Skin epidermis (tissue), 12 donors: ENCODE results near the gene GLIS1.

Experiments used
- H3K27ac ChIP-seq, 21 experiments: fragments of 200-600 bp; sonication (generic) in 11 of 21; one replicate each; pipeline ENCODE4 v1.5.0; 2020; ENCODE audit warnings: mild to moderate bottlenecking in 3 of 21, inconsistent platforms in 2 of 21, moderate library complexity in 2 of 21
- H3K4me3 ChIP-seq, 7 experiments: fragments of 200-600 bp; sonication (generic) in 2 of 7; one replicate each; pipeline ENCODE4 v1.5.0; 2020; ENCODE audit warnings: inconsistent platforms in 2 of 7, mild to moderate bottlenecking in 2 of 7, moderate library complexity in 1 of 7

Gene GLIS1

DNA sequence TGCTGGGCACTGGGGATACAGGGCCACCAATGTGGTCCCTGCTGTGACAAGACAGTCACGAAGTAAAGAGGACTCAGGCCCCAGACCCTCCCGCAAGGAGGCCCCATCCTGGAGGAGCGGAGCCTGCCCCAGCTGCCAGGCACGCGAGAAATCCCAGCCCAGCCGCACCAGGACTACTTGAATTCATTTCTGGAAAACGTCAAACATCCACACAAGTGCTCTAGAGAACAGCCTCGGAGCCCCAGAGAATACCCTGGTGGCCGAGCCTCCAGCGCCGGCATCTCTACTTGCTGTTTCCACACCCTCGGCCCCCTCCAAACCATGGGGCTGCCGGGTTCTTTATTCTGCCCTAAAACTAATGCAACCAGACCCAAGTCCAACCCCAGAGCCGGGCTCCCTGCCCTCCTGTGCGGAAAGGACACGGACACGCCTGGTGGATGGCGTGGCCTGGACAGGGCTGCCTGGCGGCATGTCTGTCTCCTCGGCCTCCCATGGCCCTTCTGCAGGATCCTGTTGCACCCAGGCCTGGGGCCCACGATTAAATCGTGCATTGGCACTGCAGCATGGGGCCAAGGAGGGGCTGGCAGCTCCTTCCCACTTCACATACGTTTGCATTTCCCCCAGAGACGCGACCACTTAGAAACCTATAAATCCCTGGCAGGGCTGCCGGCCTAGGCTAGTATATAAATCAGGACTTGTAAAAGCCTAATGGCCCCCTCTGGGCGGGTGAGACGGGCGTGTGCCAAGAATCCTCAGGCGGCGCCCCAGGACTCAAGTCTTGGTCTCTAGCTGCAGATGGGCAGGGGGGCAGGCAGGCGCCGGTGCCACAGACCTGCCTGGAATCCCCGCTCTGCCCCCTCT, 238.5 kb downstream of the GLIS1 start:
- no peak overlapping the region for H3K4me3 ChIP-seq
- no peak overlapping the region for H3K27ac ChIP-seq

DNA sequence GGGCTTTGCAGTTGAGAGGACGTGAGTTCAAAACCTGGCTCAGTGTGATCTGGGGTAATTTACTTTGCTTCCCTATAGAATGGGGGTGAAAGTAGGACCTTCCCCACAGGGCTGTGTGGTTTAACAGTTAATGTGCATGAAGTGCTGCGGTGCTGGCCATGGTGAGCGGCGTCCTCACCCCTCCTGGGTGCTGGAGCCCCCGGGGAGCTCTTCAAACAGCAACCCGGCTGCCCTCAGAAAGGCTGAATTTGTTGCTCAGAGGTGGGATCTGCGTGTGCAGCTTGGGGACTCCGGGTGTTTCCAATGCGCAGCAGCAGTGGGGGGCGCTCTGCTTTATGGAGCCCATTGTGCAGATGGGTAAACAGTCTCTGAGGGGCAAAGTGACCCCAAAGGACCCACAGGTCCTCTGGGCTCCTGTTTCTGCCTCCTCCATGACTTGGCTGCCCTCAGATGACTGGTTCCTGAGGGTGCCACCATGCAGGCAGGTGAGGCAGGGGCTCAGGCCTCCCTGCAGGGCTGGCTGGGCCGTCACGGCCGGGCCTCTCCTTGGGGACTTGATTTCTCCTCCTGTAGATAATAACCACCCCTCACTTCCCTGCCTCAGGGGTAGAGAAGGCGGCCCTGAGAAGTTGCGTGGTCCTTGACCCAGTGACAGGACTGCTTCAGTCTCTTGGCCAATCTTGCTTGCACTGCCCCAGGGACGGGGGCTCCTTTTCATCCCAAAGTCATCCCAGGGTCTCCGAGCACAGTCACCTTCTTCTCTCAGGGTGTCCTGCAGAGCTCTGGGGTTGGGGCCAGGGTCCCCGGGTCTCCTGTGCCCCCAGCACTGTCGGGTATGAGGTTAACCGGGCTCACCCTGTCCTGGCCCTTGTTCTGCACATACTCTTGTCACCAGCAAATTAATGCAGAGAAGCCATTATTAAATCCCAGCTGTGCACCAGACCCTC, 239.4 kb downstream of the GLIS1 start:
- no peak overlapping the region for H3K27ac ChIP-seq
- no peak overlapping the region for H3K4me3 ChIP-seq

DNA sequence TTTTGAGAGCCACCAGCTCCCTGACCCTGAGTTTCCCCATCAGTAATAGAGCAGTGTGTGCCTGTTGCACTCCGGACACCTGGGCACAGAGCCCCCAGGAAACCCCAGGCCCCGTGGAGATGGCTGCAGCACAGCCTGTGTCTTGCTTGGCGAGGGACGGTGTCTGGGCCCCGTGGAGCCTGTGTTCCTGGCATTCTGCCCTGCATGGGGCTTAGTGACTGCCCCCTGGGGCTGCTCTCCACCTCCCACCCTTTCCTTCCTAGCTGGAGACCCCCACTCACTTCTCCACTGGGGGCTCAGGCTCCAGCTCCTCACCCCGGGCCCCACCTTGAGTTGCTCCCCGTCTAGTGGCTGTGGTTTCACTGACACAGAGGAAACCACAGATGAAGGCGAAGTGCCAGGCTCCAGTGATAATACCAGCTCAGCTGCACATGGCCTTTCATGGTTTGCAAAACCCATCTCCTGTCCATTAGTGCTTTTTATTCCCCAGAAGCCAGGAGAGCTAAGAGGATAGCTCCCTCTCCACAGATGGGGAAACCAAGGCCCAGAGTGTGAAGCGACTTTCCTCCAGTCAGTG, 240.3 kb downstream of the GLIS1 start:
- no peak overlapping the region for H3K4me3 ChIP-seq
- H3K27ac ChIP-seq = no peak overlapping the region

DNA sequence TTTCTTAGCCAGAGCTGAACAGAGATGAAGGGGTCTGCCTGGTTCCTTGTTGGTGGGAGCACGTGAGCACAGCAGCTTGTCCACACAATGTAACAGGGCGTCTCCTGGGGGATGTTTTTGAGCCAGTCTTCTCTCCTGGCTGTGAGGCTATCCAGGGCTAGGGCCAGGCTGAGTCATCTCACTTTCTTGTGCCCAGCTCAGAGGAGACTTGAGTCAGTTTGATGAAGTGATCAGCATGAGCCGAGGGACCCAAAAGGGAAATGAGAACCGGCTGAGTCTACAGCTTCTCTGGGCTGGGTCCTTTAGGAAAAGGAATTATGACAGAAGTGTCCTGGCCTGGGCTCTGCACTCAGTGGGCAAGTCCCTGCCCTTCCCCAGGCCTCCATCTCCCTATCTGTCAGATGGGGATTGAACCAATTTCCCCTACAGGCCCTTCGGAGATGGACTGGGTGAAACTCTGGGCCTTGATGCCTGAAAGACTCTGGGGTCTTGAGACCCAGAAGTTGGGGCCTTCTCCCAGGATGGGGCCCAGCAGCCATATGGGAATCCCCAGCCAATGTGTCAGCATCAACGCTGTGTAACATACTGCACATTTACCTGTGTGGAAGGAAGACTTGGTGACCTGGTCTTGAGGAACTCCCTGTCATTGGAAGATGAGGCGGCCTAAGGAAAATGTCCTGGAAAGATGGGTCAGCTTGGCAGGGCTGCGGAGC, 243.2 kb downstream of the GLIS1 start:
- Histone ChIP-seq H3K27ac (peak overlapping the region in 1 of 21 experiments; percentile 23), H3K4me3 (no peak overlapping the region)

DNA sequence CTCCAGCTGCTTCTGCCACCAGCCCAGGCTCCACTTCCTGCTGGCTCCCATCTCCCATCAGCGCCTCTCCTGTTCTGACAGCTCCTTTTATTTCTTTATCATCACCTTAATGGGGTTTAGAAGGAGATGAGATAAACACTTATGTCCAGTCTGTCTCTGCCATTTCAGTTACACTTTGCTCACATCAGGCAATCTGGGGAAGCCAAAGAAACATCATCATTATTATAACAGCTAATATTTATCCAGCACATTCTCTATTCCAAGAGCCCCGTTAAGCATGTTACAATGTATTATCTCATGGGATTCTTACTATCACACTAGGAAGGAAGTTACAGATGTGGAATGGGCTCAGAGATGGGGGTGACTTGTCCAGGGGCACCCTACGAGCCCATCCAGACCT, 248.6 kb downstream of the GLIS1 start:
- Histone ChIP-seq H3K27ac (no peak overlapping the region), H3K4me3 (no peak overlapping the region)

DNA sequence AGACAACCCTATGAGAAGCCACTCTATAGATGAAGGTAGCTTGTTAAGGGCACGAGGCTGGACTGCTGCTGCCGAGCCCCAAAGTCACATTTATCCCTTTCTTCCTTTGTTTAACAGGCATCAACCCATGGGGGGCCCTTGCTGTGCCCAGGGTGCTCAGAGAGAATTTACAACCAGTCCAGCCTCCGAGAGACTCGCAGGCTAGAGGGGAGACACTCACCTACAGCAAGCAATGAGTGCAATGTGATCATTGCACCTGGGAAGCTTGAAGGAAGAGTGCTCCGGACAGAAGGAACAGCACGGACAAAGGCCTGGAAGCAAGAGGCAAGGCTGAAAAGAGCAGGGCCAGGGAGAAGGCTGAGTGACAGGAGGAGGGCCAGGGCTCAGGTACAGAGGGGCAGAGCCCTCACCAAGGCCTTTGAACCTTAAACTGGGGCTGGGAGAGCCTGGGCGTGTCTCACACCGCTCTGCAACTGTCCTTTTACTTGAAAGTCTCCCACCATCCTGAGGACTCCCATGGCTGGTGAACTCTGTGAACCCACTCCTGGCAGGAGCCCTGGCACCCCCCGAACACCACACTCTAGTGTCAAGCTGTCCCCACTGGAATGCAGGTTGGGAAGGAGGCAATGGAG, 252.5 kb downstream of the GLIS1 start:
- Histone ChIP-seq H3K4me3 (no peak overlapping the region), H3K27ac (no peak overlapping the region)

DNA sequence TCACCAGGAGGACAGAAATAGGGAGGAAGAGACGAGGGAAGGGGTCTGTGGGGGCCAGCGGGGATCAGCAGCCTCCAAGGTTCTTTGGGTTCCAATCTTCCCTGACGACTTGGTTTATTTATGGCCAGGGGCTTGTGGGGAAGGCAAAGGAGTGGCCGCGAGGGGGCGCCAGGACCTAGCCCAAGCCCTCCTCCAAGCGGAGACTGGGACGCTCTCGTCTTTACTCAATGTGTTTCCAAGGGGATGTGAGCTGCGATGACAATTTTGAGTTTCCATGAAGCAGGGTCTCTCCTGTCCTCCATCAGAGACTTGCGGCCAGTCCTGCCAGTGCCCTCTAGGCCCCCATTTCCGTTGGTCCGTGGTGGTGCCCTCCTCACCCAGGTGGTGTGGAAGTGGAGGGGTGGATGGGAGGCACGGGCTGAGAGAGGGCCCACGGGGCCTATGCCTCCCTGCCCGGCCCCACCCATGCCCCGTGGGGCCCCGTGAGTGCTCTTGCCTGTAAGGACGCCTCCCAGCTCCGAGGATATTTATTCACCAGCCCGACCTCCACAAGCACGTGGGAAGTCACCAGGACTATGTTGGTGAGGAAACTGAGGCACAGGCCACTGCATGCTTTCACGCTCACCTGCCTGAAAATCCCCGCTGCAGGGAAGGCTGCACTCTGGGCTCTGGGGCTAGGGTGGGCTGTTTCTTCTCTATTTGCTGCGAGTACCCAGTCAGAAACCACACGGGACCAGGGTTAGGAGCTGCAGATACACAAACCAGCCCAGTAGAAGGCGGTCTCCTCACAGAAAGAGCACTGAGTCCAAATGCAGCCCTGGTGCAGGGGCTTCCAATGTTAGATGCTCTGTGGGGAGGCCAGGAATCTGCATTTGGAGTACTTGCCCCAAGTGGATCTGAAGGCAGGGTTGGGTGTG, 253.2 kb downstream of the GLIS1 start:
- no peak overlapping the region for H3K4me3 ChIP-seq
- H3K27ac ChIP-seq = no peak overlapping the region

DNA sequence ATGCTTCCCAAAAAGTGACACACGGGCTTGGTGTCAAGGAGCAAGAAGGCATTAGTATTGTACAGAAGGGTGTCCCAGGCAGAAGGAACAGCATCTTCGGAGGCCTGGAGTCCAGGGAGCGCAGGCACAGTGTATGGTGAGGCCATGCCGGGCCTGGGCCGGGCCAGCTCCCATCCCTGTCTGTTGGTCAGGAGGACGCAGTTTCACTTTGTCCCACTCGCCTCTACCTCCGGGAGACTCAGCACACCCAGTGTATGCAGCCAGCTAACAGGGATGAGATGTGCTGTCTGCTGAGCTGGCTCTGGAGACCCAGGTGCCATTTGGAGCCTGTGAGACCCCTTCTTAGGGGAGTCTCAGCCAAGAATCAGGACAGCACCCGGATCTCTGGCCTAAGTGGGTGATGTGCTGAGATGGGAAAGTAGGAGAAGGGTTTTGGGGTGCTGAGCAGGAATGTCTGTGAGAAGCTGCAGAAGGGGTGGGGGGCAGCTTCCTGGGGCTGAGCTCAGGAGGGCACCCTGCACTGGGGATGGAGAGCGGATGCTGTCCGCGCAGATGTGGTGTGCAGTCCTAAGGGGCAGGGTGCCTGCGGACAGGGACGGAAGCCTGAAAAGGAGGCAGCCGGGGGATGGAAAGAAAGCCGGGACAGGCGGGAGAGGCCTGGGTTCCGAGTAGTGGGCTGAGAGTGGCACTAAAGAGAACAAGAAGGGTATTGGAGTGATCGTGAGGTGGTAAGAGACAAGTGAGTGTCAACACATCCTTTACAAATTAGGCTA, 254.1 kb downstream of the GLIS1 start:
- H3K4me3 ChIP-seq = no peak overlapping the region
- no peak overlapping the region for H3K27ac ChIP-seq

DNA sequence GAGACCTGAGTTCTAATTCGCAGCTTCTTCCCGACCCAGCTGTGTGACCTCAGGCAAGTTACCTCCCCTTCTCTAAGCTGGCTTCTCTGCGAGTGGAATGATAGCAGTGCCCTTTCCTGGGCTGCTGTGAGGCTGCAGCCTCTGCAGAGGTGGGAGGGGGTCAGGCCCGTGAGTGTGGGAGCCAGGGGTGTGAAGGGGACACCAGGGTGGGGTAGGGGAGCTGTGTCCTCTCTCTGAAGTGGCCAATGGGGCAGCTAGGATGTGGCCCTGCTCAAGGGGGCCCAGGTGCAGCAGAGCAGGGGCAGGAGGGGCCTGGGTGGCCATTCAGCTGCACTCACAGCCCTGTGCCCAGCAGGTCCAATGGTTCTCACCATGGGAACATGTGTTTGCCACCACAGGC, 255.3 kb downstream of the GLIS1 start:
- no peak overlapping the region for H3K27ac ChIP-seq
- no peak overlapping the region for H3K4me3 ChIP-seq

DNA sequence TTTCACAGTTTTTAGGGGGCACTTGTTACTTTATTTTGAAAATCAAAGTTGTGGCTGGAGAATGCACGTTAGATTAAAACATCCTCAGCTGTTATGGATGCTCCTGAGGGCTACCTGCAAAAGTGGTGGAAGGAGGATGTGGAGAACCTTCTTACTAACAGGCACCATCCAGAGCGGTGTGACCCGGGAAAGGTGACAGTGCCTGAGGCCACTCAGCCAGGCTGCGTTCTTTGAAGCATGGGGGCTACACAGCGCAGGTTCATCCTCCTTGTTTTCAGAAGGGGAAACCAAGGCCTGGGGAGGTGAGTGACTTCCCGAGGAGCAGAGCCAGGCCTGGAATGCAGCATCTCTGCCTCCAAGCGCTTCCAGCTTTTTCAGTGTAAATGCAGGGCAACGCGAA, 255.8 kb downstream of the GLIS1 start:
- no peak overlapping the region for H3K27ac ChIP-seq
- H3K4me3 ChIP-seq = no peak overlapping the region

DNA sequence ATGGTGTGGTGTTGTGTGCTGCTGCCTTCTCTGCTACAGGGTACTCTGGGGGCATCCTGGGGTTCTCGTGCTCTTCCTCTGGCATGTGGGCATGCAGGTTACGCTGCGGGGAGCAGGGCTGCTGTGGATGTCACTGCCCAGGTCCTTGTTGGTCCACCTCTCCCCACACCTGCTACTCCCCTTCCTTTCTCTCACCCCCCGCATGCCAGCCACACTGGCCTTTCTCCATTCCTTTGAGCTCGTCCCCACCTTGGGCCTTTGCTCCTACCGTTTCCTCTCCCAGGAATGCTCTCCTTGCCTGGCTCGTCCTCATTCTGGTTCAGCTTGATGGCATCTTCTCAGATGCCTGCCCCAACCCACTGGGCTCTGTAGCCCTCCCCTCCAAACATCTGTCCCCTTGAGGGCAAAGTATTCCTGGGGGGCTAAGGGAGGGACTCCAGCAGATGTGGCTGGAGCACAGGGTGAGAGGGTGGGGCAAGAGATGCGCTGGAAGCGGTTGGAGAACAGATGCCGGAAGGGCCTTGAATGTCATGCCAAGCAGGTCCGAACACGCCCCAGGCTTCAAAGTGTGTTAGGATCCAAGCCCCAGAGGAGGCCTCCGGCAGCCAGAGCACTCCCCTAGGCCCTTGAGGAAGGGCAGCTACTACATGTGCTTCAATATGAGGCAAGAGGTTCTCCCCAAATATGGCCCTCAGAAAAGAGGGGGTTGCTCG, 256.4 kb downstream of the GLIS1 start:
- Histone ChIP-seq H3K27ac (no peak overlapping the region), H3K4me3 (no peak overlapping the region)

DNA sequence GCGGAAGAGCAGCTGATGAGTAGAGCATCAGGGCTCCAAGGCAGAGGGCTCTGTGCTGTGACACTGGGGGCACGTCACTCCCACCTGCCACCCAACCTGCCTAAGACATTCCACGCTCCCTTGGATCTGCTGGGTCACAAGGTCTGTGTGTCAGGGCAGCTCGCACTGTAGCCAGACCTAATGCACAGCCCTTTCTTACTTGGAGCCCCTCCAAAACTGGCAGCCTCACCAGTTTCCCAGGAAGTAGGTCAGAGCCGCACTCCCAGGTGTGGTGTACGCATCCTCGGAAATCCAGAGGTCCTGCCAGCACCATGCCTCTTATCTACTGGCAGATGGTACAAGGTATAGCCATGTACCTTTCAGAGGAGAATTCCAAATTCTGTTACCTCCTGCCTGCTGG, 257.5 kb downstream of the GLIS1 start:
- Histone ChIP-seq H3K27ac (no peak overlapping the region), H3K4me3 (no peak overlapping the region)

DNA sequence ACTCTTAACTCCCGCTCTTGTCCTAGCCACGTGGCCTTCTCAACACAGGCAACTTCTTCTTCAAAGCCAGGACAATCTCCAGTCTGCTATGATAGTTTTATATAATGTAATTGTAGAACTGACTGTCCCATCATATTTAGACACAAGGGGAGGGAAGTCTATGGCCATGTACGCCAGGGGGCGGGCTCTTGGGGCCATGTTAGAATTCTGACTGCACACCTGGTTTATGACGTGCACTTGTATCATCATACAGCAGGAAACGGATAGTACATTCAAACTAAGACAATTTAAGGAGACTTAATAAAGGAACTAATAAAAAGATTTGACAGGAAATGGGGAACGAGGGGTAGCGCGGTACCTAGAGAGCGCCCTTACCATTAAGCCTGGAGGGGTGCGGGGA, 258.3 kb downstream of the GLIS1 start:
- Histone ChIP-seq H3K4me3 (no peak overlapping the region), H3K27ac (no peak overlapping the region)

DNA sequence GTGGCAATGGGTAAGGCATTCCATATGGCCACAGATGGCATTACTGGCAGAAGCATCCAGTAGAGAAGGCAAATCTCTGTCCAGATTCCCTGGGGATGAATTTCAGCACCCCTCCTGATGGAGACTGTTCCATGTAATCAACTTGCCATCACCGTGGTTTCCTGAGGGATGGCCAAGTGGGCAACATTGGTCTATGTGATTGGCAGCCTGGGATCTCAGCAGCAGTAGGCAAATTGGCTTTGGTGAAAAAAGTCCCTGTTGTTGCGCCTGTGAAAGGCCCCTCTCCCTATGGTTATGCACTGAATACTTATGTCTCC, 260.5 kb downstream of the GLIS1 start:
- Histone ChIP-seq H3K27ac (no peak overlapping the region), H3K4me3 (no peak overlapping the region)

DNA sequence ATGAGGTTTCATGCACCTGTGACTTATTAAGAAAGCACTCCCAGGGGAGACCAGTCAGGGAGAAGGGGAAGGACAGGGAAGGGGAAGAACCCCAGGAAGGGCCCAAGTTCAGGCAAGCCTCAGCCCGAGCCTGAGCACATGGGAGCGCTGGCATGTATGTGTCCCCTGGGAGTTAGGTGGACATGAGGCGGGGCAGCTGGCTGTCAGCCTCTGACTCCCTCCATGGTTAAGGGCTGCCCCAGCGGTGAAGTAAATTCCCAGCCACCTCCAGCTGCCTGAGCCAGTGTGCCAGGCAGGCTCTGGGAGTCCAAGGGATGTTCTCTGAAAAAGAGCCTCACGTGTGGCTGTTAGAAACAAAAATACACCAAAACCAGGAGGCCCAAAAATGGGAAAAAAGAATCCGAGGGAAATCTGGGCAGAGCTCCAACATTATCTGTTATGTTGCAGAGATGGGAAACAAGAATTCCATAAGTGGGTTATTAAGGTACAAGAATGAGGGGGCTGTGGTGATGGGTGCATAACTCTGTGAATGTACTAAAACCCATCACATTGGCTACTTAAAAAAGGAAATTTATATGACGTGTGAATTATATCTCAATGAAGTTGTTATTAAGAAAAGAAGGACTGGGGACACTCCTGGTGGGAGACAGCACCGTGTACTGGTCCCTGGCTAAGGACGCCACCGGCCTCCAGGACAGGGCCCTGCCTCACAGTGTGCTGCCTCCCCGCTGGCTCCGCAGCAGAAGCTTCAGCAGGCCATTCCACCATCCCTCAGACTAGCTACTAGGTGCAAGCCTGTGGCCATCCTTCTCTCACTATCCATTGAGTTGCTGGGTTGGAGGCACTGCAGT, 261.1 kb downstream of the GLIS1 start:
- Histone ChIP-seq H3K27ac (no peak overlapping the region), H3K4me3 (no peak overlapping the region)

DNA sequence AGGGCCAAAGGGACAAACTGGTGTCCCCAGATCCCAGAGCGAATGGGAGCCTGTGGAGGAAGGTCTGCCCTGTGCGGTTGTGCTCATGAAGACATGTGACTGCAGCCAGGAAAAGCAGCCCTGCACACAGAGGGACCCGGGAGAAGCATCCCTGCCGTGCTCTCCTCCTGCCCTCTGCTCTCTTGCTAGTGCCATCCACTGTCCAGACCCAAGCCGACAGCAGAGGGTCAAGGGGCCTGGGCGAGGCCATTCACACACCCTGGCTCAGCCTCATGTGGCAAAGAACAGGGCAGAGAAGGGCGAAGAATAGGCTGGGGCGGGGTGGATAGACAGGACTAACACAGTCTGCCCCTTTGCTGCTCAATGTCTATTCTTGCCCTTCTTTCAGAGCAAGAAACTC, 262.4 kb downstream of the GLIS1 start:
- no peak overlapping the region for H3K4me3 ChIP-seq
- H3K27ac ChIP-seq = no peak overlapping the region
